Body of pancreas (tissue), 4 donors: Measurements from ENCODE around the gene SPRYD3. TPM values are rescaled to one million over a fixed set of nuclear protein-coding genes. Genes with fewer than 3 reads are reported as not detected.

Experiments used
- ATAC-seq: fragments of 150-250 bp; one replicate; pipeline ENCODE4 v1.9.1; 2016
- DNase-seq, 4 donors: peaks; one replicate each; pipeline ENCODE4 v3.0.0-alpha.2; 2019
- H3K27ac ChIP-seq, 4 donors: fragments of 200-600 bp; sonication (generic); 1 replicate in 3 of 4; 2 replicates in 1 of 4; pipeline versions ENCODE4 v1.5.1 to v1.6.1; 2016 to 2019; ENCODE audit warnings: mild to moderate bottlenecking in 1 of 4, mixed read lengths in 1 of 4, moderate library complexity in 1 of 4
- H3K27me3 ChIP-seq, 2 donors: fragments of 200-600 bp; sonication (generic); one replicate each; pipeline ENCODE4 v1.6.0; 2016; ENCODE audit warnings: mild to moderate bottlenecking in 1 of 2
- H3K36me3 ChIP-seq, 2 donors: fragments of 200-600 bp; sonication (generic); replicated peaks in 1 of 2; 2 replicates each; pipeline ENCODE4 v1.5.1; 2016; ENCODE audit warnings: low read depth in 2 of 2; ENCODE audit not compliant: insufficient read depth in 1 of 2
- H3K4me1 ChIP-seq: fragments of 200-600 bp; sonication (generic); one replicate; pipeline ENCODE4 v1.6.0; 2016
- H3K4me3 ChIP-seq, 2 donors: fragments of 200-600 bp; sonication (generic); 1 replicate in 1 of 2; 2 replicates in 1 of 2; pipeline ENCODE4 v1.5.1; 2016 to 2019
- H3K9me3 ChIP-seq, 3 donors: fragments of 200-600 bp; sonication (generic); 1 replicate in 2 of 3; 2 replicates in 1 of 3; pipeline ENCODE4 v1.5.1; 2016
- POLR2A ChIP-seq, 3 donors: fragments of 450-650 bp; IDR thresholded peaks; one replicate each; pipeline ENCODE4 v1.6.1; 2016; ENCODE audit warnings: antibody characterized with exemption in 3 of 3, mild to moderate bottlenecking in 2 of 3
- WGBS, 2 donors: methylation state at CpG; one replicate each; pipeline ENCODE4 v1.1.5; 2017; 5-methylcytosine and 5-hydroxymethylcytosine counted together
- intact Hi-C: fragments of 100-400 bp; cut with DNase I; formaldehyde crosslinking; loops from one replicate; pipeline ENCODE4 v1.15.1; 2023
- total RNA-seq, 2 donors: library from RNA; depleted of rRNA; stranded (reverse); fragments of >200 nt; gene quantifications; one replicate each; pipeline ENCODE4 v1.1.0, GENCODE V29; 2016
- TF ChIP-seq, protein P1 (sequence below), 7 experiments: fragments of 450-650 bp in 4 of 7; fragments of 200-600 bp in 3 of 7; sonication (generic) in 3 of 7; IDR thresholded peaks; one replicate each; pipeline ENCODE4 v1.5.1; 2016 to 2019; ENCODE audit warnings: antibody characterized with exemption in 7 of 7

The SPRYD3 gene
- total RNA-seq, 2 donors from 2014 or later: 35.3 to 59.3 TPM

DNA sequence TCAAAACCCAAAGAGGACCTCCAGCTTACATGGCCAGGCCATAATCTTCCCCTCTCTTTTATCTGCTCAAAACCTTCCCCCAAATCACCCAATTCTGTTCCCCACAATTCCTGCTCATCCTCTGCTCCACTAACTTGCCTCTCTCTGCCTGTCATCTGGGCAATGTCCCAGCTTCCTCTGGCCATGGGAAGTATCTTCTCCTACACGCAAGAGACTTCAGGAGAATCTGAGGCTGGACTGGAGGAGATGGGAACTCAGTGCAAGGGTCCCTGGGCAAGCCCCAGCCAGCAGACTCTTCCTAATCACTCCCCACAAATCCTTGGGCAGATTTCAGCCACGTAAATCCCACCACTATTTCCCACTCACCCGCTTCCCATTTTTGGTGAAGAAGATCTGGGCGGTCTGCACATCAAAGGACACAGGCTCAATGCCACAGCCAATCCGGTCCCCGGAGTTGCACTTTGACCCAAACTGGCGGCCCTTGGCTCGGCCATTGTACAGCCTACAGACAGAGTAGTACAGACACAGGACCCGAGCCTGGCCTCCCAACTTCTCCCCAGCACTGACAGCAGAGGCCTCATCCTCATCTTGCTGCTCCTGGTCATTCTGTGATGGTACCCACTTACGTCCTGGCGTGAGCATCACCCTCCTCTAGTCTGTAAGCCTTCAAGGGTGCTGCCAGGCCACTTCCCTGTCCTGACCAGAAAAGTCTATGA is 4.7 kb downstream of the SPRYD3 start:
- intact Hi-C loops: no loop called here
- Histone ChIP-seq H3K36me3 (peaks cover 0 to 20% of the 10 kb centered on the region in 2 donors), H3K4me1 (peaks cover 42% of the 10 kb centered on the region), H3K9me3 (no peaks in the 10 kb centered on the region), H3K27me3 (no peaks in the 10 kb centered on the region), H3K27ac (no peak overlapping the region), H3K4me3 (no peak overlapping the region)
- DNase-seq (no peak), ATAC-seq (no peak)
- no peak for TF ChIP-seq POLR2A (IDR thresholded peaks at IDR 0.05)
- TF ChIP-seq, protein P1, sequence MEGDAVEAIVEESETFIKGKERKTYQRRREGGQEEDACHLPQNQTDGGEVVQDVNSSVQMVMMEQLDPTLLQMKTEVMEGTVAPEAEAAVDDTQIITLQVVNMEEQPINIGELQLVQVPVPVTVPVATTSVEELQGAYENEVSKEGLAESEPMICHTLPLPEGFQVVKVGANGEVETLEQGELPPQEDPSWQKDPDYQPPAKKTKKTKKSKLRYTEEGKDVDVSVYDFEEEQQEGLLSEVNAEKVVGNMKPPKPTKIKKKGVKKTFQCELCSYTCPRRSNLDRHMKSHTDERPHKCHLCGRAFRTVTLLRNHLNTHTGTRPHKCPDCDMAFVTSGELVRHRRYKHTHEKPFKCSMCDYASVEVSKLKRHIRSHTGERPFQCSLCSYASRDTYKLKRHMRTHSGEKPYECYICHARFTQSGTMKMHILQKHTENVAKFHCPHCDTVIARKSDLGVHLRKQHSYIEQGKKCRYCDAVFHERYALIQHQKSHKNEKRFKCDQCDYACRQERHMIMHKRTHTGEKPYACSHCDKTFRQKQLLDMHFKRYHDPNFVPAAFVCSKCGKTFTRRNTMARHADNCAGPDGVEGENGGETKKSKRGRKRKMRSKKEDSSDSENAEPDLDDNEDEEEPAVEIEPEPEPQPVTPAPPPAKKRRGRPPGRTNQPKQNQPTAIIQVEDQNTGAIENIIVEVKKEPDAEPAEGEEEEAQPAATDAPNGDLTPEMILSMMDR (IDR thresholded peaks at IDR 0.05): no peak
- WGBS, 2 donors: 82% methylated on average over 11 of the region's 11 CpGs

DNA sequence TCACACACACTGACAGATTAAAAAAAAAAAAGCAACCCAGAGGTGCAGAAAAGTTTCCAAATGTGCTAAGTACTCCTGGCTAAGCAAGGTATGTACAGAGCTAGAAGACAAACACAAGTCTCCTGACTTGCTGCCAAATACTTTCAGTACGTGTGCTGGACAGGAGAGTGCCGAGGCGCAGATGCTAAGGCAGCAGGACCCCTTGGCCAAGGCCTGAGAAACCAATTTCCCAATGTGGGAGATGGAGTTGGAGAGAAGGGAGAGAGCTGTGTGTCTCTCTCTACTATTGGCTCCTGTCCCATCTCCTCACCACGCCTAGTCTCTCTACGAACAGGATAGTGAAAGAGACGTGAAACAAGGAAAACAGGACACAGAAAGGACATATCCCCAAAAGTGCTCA is 5.3 kb downstream of the SPRYD3 start:
- WGBS, 2 donors: 47 to 49% methylated on average over 6 of the region's 6 CpGs
- H3K9me3 ChIP-seq: no peaks in the 10 kb centered on the region
- intact Hi-C loops: no loop called here
- peaks cover 42% of the 10 kb centered on the region for H3K4me1 ChIP-seq
- ATAC-seq: peak; percentile 30
- H3K27me3 ChIP-seq: no peaks in the 10 kb centered on the region
- H3K4me3 ChIP-seq: no peak overlapping the region
- no peak for TF ChIP-seq POLR2A (IDR thresholded peaks at IDR 0.05)
- peaks cover 0 to 20% of the 10 kb centered on the region in 2 donors for H3K36me3 ChIP-seq
- no peak overlapping the region for H3K27ac ChIP-seq
- DNase-seq: no peak

DNA sequence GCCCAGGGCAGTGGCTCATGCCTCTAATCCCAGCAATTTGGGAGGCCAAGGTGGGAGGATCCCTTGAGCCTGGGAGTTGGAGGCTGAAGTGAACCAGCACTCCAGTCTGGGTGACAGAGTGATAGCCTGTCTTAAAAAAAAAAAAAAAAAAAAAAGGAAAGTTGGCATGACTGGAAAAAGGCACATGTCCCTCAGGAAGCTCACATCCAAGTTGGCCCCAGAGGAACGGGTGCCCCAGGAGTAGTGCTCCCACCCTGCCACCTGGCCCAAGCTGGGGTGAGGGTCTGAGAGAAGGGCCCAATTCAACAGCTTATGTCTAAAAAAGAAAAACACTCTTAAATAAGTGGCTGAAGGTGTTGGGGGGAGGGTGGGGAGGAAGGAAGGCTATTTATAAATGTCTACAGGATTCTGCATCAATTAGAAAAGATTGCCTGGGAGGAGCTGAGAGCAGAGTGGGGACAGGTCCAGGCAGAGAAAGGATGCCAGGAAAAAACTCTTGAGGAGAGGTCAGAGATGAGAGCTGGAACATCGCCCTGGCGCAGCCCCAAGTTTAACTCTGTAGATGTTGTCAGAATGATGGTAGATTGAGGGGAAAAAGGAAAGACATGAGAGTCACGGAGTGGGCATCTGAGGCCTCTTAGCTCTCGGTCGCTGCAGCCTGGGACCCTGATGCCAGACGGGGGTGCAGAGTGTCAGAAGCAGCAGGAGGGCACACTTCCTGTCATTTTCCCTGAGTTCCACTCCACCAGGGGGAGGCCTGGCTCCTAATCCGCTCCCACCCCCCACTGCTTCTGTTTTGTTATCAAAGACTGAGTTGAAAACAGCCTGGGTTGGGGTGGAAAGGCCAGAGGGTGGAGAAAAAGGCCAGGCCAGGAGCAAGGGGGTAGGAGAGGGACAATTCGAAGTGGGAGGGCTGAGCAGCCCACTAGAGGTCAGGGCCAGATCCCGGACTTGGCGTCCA is 7.3 kb downstream of the SPRYD3 start:
- ATAC-seq (no peak), DNase-seq (peak in 3 of 4 donors; percentile 39 to 57 (median 48))
- no peaks in the 10 kb centered on the region for H3K9me3 ChIP-seq
- 72 to 79% methylated on average over 11 of the region's 11 CpGs for WGBS, 2 donors
- H3K36me3 ChIP-seq: peaks cover 0 to 21% of the 10 kb centered on the region in 2 donors
- peak overlapping the region in 2 of 4 donors; percentile 20 to 47 for H3K27ac ChIP-seq
- intact Hi-C loops: no loop called here
- peaks cover 24% of the 10 kb centered on the region for H3K4me1 ChIP-seq
- no peak overlapping the region for H3K4me3 ChIP-seq
- no peaks in the 10 kb centered on the region for H3K27me3 ChIP-seq
- TF ChIP-seq, protein P1 (IDR thresholded peaks at IDR 0.05): no peak
- TF ChIP-seq POLR2A (IDR thresholded peaks at IDR 0.05): no peak

DNA sequence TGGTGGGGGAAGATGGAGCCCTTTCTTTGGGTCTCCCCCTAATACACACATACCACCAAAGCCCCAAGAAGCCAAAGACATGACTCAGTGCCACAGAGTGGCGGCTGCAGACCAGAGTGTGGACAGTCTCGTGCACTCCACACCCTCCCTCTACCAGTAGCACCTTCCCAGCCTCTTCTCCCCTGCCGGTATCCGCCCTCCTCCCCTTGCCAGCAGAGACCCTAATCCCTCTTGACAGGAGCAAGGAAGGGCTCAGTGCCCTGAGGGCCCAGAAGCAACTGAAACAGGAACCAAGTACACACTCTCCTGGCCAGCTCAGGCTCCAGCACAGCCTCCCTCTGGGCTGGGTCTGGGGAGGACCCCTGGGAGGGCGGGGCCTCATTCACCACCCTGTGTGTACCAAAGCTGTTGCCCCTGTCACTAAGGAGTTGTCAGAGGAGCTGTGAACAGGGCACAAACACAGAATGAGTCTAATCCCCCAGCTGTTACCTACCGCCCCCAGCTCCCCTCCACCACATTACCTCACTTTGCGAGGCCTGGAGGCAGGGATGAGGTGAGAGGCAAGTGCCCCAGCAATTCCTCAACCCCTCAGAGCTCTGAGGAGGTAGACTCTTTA is 8.2 kb downstream of the SPRYD3 start:
- Histone ChIP-seq H3K4me1 (peaks cover 15% of the 10 kb centered on the region), H3K4me3 (no peak overlapping the region), H3K36me3 (peaks cover 0 to 21% of the 10 kb centered on the region in 2 donors), H3K27me3 (no peaks in the 10 kb centered on the region), H3K27ac (peak overlapping the region in 1 of 4 donors; percentile 20), H3K9me3 (no peaks in the 10 kb centered on the region)
- WGBS, 2 donors: 87% methylated on average over 5 to 7 of the region's 7 CpGs
- intact Hi-C loops: no loop called here
- DNase-seq (no peak), ATAC-seq (no peak)
- TF ChIP-seq POLR2A (IDR thresholded peaks at IDR 0.05): no peak
- TF ChIP-seq, protein P1 (IDR thresholded peaks at IDR 0.05): no peak
